ENCODE data around the gene LINC01488. TPM values are rescaled to one million over a fixed set of nuclear protein-coding genes. Genes with fewer than 3 reads are reported as not detected.

The LINC01488 gene
- total and polyA plus RNA-seq, 9 of the 15 experiments (the other 6 are each of a cell fraction or from before 2014, with no cell fraction given): not detected

DNA sequence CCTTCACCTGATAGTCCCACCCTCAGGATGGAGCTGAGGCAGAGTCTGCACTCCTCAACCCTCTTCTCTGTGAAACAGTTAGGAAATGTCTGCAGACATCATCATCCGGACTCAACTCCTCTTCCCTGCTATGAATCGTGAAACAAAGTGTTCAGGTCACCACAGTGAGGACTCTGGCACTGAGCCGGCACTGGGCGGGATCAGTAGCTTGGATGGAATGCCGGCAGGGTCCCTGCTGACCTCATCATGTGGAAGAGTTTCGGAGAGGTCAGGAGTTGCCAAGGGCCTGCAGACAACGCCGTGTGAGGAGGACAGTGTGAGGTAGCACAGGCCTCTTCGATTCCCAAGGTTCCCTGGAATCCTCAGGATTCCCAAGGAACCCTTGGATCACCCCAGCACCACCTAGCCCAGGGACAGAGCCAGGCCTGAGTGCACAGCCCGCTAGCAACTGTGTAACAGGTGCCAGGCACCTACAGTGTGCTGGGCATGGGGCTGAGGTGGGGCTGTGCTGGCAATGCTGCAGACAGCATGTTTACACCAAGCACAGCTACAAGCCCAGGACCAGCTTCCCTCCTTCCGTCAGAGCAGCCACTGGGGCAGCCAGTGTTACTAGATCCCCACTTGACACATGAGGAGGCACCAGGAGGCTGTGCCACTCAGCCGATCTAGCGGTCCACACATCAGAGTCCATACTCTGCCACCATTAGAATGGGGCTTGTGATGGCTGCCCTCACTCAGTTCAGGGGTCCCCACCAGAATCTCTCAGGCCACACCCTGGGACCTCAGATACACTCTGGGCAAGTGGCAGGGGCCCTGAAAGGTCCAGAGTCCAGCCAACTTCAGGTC, 693 bp upstream of the LINC01488 start (continued):
- TF ChIP-seq HOXB6 (CRISPR knock-in tag; IDR thresholded peaks at IDR 0.05; ENCODE audit: borderline replicate concordance): no peak
- no peak for TF ChIP-seq BCOR (IDR thresholded peaks at IDR 0.05)
- TF ChIP-seq SMARCB1 (IDR thresholded peaks at IDR 0.05; ENCODE audit: insufficient read length, low read depth): no peak
- TF ChIP-seq WHSC1 (IDR thresholded peaks at IDR 0.05; ENCODE audit: low read length): no peak
- no peak for TF ChIP-seq HMG20A (CRISPR knock-in tag; conservative IDR thresholded peaks at IDR 0.05)
- TF ChIP-seq DNMT1 (IDR thresholded peaks at IDR 0.05): no peak
- no peak for TF ChIP-seq HNRNPH1 (optimal IDR thresholded peaks at IDR 0.05; ENCODE audit: low read depth, low read length)
- TF ChIP-seq, protein P1, sequence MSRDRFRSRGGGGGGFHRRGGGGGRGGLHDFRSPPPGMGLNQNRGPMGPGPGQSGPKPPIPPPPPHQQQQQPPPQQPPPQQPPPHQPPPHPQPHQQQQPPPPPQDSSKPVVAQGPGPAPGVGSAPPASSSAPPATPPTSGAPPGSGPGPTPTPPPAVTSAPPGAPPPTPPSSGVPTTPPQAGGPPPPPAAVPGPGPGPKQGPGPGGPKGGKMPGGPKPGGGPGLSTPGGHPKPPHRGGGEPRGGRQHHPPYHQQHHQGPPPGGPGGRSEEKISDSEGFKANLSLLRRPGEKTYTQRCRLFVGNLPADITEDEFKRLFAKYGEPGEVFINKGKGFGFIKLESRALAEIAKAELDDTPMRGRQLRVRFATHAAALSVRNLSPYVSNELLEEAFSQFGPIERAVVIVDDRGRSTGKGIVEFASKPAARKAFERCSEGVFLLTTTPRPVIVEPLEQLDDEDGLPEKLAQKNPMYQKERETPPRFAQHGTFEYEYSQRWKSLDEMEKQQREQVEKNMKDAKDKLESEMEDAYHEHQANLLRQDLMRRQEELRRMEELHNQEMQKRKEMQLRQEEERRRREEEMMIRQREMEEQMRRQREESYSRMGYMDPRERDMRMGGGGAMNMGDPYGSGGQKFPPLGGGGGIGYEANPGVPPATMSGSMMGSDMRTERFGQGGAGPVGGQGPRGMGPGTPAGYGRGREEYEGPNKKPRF (IDR thresholded peaks at IDR 0.05; ENCODE audit: low read depth, low read length): no peak
- no peak for TF ChIP-seq NRF1 (conservative IDR thresholded peaks at IDR 0.05 in 1 of 2, IDR thresholded peaks at IDR 0.05 in 1 of 2)
- TF ChIP-seq SMARCA4 (IDR thresholded peaks at IDR 0.05): no peak
- TF ChIP-seq SREBF1 (IDR thresholded peaks at IDR 0.05; ENCODE audit: borderline replicate concordance, low read depth, low read length): no peak

All from K562 (cell line).